ENCODE measurements around the gene SELENOH. TPM values are rescaled to one million over a fixed set of nuclear protein-coding genes. Genes with fewer than 3 reads are reported as not detected.

The SELENOH gene
- total RNA-seq, 1 experiment from 2014 or later = 306 TPM

DNA sequence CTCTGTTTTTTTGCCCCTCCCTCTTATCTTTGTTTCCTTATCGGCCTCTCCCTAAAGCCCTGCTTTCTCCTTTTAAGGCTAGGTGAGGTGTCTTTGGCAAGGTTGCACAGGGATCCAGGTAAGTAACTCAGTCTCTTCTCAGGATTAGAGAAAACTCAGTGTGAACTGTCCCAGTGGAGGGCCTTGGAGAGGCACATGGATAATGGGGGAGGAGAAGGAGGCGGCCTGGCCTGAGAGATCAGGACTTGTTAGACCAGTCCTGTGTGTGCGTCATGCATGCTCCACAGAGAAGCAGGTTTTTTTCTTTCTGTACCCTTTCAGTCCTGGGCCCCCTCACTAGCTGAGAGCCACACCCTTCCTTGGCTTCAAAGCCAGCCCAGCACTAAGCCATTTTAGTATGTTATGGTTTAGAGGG, 40.2 kb downstream of the SELENOH start:
- peak overlapping the region; percentile 89 for H3K4me2 ChIP-seq (ENCODE audit: low read length)
- ChIA-PET CTCF (no interaction called here), POLR2A (ENCODE audit: unreplicated experiment) (no interaction called here)
- peaks cover 9% of the 10 kb centered on the region; the same call in 1 of the 2 replicates for H3K36me3 ChIP-seq (ENCODE audit: low read depth, low read length)
- intact Hi-C loops (cut with micrococcal nuclease) = no loop called here
- 0 out of 2 replicates have a peak, but pooled peaks cover 4% of the 10 kb centered on the region for H4K20me1 ChIP-seq (ENCODE audit: low read length)
- H3K4me3 ChIP-seq (ENCODE audit: low read length) = peak overlapping the region; percentile 45; the same call in 1 of the 2 replicates
- TF ChIP-seq EZH2 (IDR thresholded peaks at IDR 0.05; ENCODE audit: low read length, unreplicated experiment) = no peak
- TF ChIP-seq, protein P1, sequence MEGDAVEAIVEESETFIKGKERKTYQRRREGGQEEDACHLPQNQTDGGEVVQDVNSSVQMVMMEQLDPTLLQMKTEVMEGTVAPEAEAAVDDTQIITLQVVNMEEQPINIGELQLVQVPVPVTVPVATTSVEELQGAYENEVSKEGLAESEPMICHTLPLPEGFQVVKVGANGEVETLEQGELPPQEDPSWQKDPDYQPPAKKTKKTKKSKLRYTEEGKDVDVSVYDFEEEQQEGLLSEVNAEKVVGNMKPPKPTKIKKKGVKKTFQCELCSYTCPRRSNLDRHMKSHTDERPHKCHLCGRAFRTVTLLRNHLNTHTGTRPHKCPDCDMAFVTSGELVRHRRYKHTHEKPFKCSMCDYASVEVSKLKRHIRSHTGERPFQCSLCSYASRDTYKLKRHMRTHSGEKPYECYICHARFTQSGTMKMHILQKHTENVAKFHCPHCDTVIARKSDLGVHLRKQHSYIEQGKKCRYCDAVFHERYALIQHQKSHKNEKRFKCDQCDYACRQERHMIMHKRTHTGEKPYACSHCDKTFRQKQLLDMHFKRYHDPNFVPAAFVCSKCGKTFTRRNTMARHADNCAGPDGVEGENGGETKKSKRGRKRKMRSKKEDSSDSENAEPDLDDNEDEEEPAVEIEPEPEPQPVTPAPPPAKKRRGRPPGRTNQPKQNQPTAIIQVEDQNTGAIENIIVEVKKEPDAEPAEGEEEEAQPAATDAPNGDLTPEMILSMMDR (conservative IDR thresholded peaks at IDR 0.05; ENCODE audit: low read depth, low read length) = no peak
- TF ChIP-seq EZH2phosphoT487 (IDR thresholded peaks at IDR 0.05; ENCODE audit: borderline replicate concordance, low read length) = no peak
- H3F3A ChIP-seq (ENCODE audit: low read length, unreplicated experiment) = peaks cover 18% of the 10 kb centered on the region
- H3K9me3 ChIP-seq (ENCODE audit: low read length) = no peaks in the 10 kb centered on the region
- no peaks in the 10 kb centered on the region for H3K9me2 ChIP-seq (replicated peaks; ENCODE audit: low read length)
- H3K27ac ChIP-seq (ENCODE audit: low read length) = peak overlapping the region; percentile 96
- peaks cover 63% of the 10 kb centered on the region for H3K4me1 ChIP-seq (ENCODE audit: insufficient read depth, low read length)
- H3K79me2 ChIP-seq (ENCODE audit: low read length) = peaks cover 99% of the 10 kb centered on the region
- H3K9ac ChIP-seq (ENCODE audit: low read length) = peak overlapping the region; percentile 74
- peak; percentile 19; the same call in 1 of the 2 replicates for ATAC-seq
- DNase-seq = peak; percentile 96
- no TSS peak for BruUV-seq (replicated peaks)
- no peak overlapping the region for H2AFZ ChIP-seq (ENCODE audit: low read length)
- H3K27me3 ChIP-seq (ENCODE audit: low read length) = no peaks in the 10 kb centered on the region

DNA sequence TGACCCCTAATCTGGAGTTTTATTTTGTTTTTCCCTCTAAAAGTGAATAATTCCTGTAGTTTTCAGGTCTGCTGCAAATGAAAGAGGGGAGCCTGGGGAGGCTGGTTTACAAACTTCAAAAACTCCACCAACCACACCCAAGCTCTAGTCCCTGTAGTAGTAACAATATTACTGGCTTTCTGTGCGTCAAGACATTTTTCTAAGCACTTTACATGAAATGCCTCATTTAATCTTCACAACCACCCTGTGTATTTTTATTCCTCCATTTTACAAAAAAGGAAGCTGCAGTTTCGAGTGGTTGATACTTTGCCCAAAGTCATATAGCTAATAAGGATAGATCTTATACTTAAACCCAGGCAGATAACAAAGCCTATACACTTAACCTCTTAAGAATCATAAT, 43.8 kb downstream of the SELENOH start:
- no peak overlapping the region for H3K27ac ChIP-seq (ENCODE audit: low read length)
- no peaks in the 10 kb centered on the region for H3F3A ChIP-seq (ENCODE audit: low read length, unreplicated experiment)
- no peak overlapping the region for H3K4me2 ChIP-seq (ENCODE audit: low read length)
- peaks cover 100% of the 10 kb centered on the region for H3K79me2 ChIP-seq (ENCODE audit: low read length)
- TF ChIP-seq EZH2phosphoT487 (IDR thresholded peaks at IDR 0.05; ENCODE audit: borderline replicate concordance, low read length) (no peak), EZH2 (IDR thresholded peaks at IDR 0.05; ENCODE audit: low read length, unreplicated experiment) (no peak)
- TF ChIP-seq, protein P1 (conservative IDR thresholded peaks at IDR 0.05; ENCODE audit: low read depth, low read length) = no peak
- no peaks in the 10 kb centered on the region for H4K20me1 ChIP-seq (ENCODE audit: low read length)
- H3K36me3 ChIP-seq (ENCODE audit: low read depth, low read length) = peaks cover 9% of the 10 kb centered on the region; the same call in 1 of the 2 replicates
- no peak for ATAC-seq
- H3K4me1 ChIP-seq (ENCODE audit: insufficient read depth, low read length) = peaks cover 29% of the 10 kb centered on the region
- BruUV-seq (replicated peaks) = no TSS peak
- no peaks in the 10 kb centered on the region for H3K27me3 ChIP-seq (ENCODE audit: low read length)
- intact Hi-C loops (cut with micrococcal nuclease) = no loop called here
- no peaks in the 10 kb centered on the region for H3K9me2 ChIP-seq (replicated peaks; ENCODE audit: low read length)
- DNase-seq = no peak
- H3K9ac ChIP-seq (ENCODE audit: low read length) = no peak overlapping the region
- H3K9me3 ChIP-seq (ENCODE audit: low read length) = no peaks in the 10 kb centered on the region
- ChIA-PET CTCF (no interaction called here), POLR2A (ENCODE audit: unreplicated experiment) (no interaction called here)
- H3K4me3 ChIP-seq (ENCODE audit: low read length) = no peak overlapping the region
- no peak overlapping the region for H2AFZ ChIP-seq (ENCODE audit: low read length)

DNA sequence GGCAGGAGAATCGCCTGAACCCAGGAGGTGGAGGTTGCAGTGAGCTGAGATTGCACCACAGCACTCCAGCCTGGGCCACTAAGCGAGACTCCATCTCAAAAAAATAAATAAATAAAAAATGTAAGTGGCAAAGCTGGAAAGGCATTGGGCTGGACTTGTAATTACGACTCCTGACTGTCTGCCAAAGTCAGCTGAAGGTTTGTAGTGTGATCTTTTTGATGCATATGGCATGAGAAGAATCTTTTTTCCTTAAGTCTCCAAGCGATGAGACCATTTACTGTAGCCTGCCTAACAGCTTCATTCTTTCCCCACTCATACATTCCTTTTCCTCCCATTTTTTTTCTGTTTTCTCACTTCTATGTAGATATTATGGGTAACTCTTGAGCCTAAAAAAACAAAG, 45.1 kb downstream of the SELENOH start:
- no peaks in the 10 kb centered on the region for H3K27me3 ChIP-seq (ENCODE audit: low read length)
- ATAC-seq = no peak
- no peaks in the 10 kb centered on the region for H3F3A ChIP-seq (ENCODE audit: low read length, unreplicated experiment)
- ChIA-PET CTCF (no interaction called here), POLR2A (ENCODE audit: unreplicated experiment) (no interaction called here)
- H3K9ac ChIP-seq (ENCODE audit: low read length) = no peak overlapping the region
- no peak overlapping the region for H3K4me2 ChIP-seq (ENCODE audit: low read length)
- H4K20me1 ChIP-seq (ENCODE audit: low read length) = no peaks in the 10 kb centered on the region
- no peaks in the 10 kb centered on the region for H3K9me3 ChIP-seq (ENCODE audit: low read length)
- H3K4me3 ChIP-seq (ENCODE audit: low read length) = no peak overlapping the region
- H3K27ac ChIP-seq (ENCODE audit: low read length) = no peak overlapping the region
- H3K79me2 ChIP-seq (ENCODE audit: low read length) = peaks cover 100% of the 10 kb centered on the region
- no peaks in the 10 kb centered on the region for H3K9me2 ChIP-seq (replicated peaks; ENCODE audit: low read length)
- TF ChIP-seq EZH2 (IDR thresholded peaks at IDR 0.05; ENCODE audit: low read length, unreplicated experiment) (no peak), EZH2phosphoT487 (IDR thresholded peaks at IDR 0.05; ENCODE audit: borderline replicate concordance, low read length) (no peak)
- TF ChIP-seq, protein P1 (conservative IDR thresholded peaks at IDR 0.05; ENCODE audit: low read depth, low read length) = no peak
- intact Hi-C loops (cut with micrococcal nuclease) = no loop called here
- peaks cover 9% of the 10 kb centered on the region for H3K36me3 ChIP-seq (ENCODE audit: low read depth, low read length)
- BruUV-seq (replicated peaks) = no TSS peak
- DNase-seq = no peak
- no peak overlapping the region for H2AFZ ChIP-seq (ENCODE audit: low read length)
- H3K4me1 ChIP-seq (ENCODE audit: insufficient read depth, low read length) = peaks cover 23% of the 10 kb centered on the region

Data from PC-3 (cell line).